DMS 273 treated with DMSO at 0.1 percent for 48 hours (cell line): Measurements from ENCODE around the gene EPB41L3.

Experiments used
- DNase-seq: peaks from one replicate; lab custom pipeline; 2025; lab: John Stamatoyannopoulos, UW

The EPB41L3 gene

GRCh38 chr18:5451871-5452270, 91.9 kb downstream of the EPB41L3 start:
- no peak for DNase-seq

GRCh38 chr18:5451150-5451549, 92.6 kb downstream of the EPB41L3 start:
- DNase-seq: no peak

GRCh38 chr18:5449858-5450509, 93.8 kb downstream of the EPB41L3 start:
- no peak for DNase-seq

GRCh38 chr18:5447442-5447841, 96.4 kb downstream of the EPB41L3 start:
- no peak for DNase-seq

- DNase-seq: no peak
These were observed 99.0 kb downstream of the EPB41L3 start for GRCh38 chr18:5444847-5445246.

GRCh38 chr18:5444269-5444668, 99.5 kb downstream of the EPB41L3 start:
- no peak for DNase-seq

GRCh38 chr18:5439986-5440696, 103.7 kb downstream of the EPB41L3 start:
- DNase-seq: no peak

- DNase-seq: no peak
These were observed 109.4 kb downstream of the EPB41L3 start for GRCh38 chr18:5434425-5434824.

GRCh38 chr18:5431836-5432575, 111.8 kb downstream of the EPB41L3 start:
- DNase-seq: no peak

- DNase-seq: no peak
These were observed 113.7 kb downstream of the EPB41L3 start for GRCh38 chr18:5430131-5430530.

GRCh38 chr18:5429681-5430080, 114.1 kb downstream of the EPB41L3 start:
- DNase-seq: no peak

- no peak for DNase-seq
These were observed 118.1 kb downstream of the EPB41L3 start for GRCh38 chr18:5425721-5426120.

GRCh38 chr18:5424903-5425664, 118.7 kb downstream of the EPB41L3 start:
- DNase-seq: no peak

GRCh38 chr18:5422626-5423025, 121.2 kb downstream of the EPB41L3 start:
- DNase-seq: no peak

- DNase-seq: no peak
These were observed 121.8 kb downstream of the EPB41L3 start for GRCh38 chr18:5421981-5422380.

GRCh38 chr18:5420906-5421305, 122.9 kb downstream of the EPB41L3 start:
- no peak for DNase-seq

GRCh38 chr18:5419601-5420000, 124.2 kb downstream of the EPB41L3 start:
- no peak for DNase-seq

- DNase-seq: no peak
These were observed 124.8 kb downstream of the EPB41L3 start for GRCh38 chr18:5419030-5419429.

GRCh38 chr18:5417342-5417741, 126.5 kb downstream of the EPB41L3 start:
- DNase-seq: no peak

- DNase-seq: no peak
These were observed 127.7 kb downstream of the EPB41L3 start for GRCh38 chr18:5416112-5416511.

GRCh38 chr18:5415665-5416064, 128.1 kb downstream of the EPB41L3 start:
- DNase-seq: no peak

- no peak for DNase-seq
These were observed 128.8 kb downstream of the EPB41L3 start for GRCh38 chr18:5415031-5415430.
